GM12878 (cell line): ENCODE results near the gene UVSSA. TPM values are rescaled to one million over a fixed set of nuclear protein-coding genes. Genes with fewer than 3 reads are reported as not detected.

Experiments
- ATAC-seq: fragments of 200-7000 bp; cut with Tn5 transposase; 3 replicates; pipeline ENCODE4 v1.9.1; 2020; ENCODE audit warnings: mild to moderate bottlenecking, moderate library complexity
- BruUV-seq: library from RNA; stranded (reverse); fragments of 400-500 nt; replicated peaks from 2 replicates; lab custom pipeline; 2021; lab: Mats Ljungman, UMichigan
- CTCF ChIA-PET: fragments of 300-600 bp; sonication (Branson Sonifier 250); formaldehyde crosslinking; extraction: SDS; loops from one replicate; lab custom pipeline; 2021; ENCODE audit warnings: inconsistent platforms; lab: Yijun Ruan, JAX
- POLR2A ChIA-PET: fragments of 350-600 bp; formaldehyde crosslinking; extraction: SDS; loops from one replicate; lab custom pipeline; 2021; ENCODE audit warnings: inconsistent platforms; lab: Charles Lee
- RAD21 ChIA-PET: fragments of 300-600 bp; sonication (Branson Sonifier 250); formaldehyde crosslinking; loops from one replicate; lab custom pipeline; 2023; ENCODE audit warnings: antibody characterized with exemption; ENCODE audit not compliant: unreplicated experiment; lab: Charles Lee
- SMC1A ChIA-PET: fragments of 300-600 bp; sonication (Branson Sonifier 250); formaldehyde crosslinking; loops from one replicate; lab custom pipeline; 2023; ENCODE audit not compliant: unreplicated experiment, uncharacterized antibody; lab: Charles Lee
- DNase-seq: peaks from one replicate; pipeline ENCODE4 v3.0.0-alpha.2; 2011; ENCODE audit warnings: low read depth, low spot score
- FAIRE-seq: peaks from 3 replicates; lab custom pipeline; 2011; peaks lifted over from hg19 to GRCh38; lab: Jason Lieb, UNC
- H2AFZ ChIP-seq: 2 replicates; pipeline ENCODE4 v1.6.0; 2011; ENCODE audit warnings: low read depth, low read length, control low read depth; ENCODE audit not compliant: control insufficient read depth
- H3K27ac ChIP-seq: 2 replicates; pipeline ENCODE4 v1.5.1; 2011; ENCODE audit warnings: control low read depth; ENCODE audit not compliant: control insufficient read depth, insufficient read depth
- H3K27me3 ChIP-seq, 2 experiments: replicated peaks in 1 of 2; 2 replicates each; pipeline versions ENCODE4 v1.6.0 to v1.6.1; 2011; ENCODE audit warnings: low read length in 1 of 2; ENCODE audit not compliant: control insufficient read depth in 2 of 2, insufficient read depth in 2 of 2
- H3K36me3 ChIP-seq, 2 experiments: 2 replicates each; pipeline ENCODE4 v1.5.1; 2011; ENCODE audit warnings: low read length in 1 of 2; ENCODE audit not compliant: control insufficient read depth in 2 of 2, insufficient read depth in 2 of 2
- H3K4me1 ChIP-seq: 2 replicates; pipeline ENCODE4 v1.6.1; 2011; ENCODE audit warnings: mild to moderate bottlenecking, low read length, moderate library complexity, mixed read lengths; ENCODE audit not compliant: control insufficient read depth, insufficient read depth
- H3K4me2 ChIP-seq: 2 replicates; pipeline ENCODE4 v1.6.0; 2011; ENCODE audit warnings: control low read depth; ENCODE audit not compliant: control insufficient read depth, insufficient read depth
- H3K4me3 ChIP-seq: fragments of 200-600 bp; sonication (generic); 2 replicates; pipeline ENCODE4 v1.5.1; 2016
- H3K79me2 ChIP-seq: 2 replicates; pipeline ENCODE4 v1.6.0; 2011; ENCODE audit warnings: low read length; ENCODE audit not compliant: control insufficient read depth, insufficient read depth
- H3K9ac ChIP-seq: 2 replicates; pipeline ENCODE4 v1.8.0; 2011; ENCODE audit warnings: low read length, control low read depth, mixed read lengths; ENCODE audit not compliant: control insufficient read depth, insufficient read depth
- H3K9me3 ChIP-seq: replicated peaks from 3 replicates; pipeline ENCODE4 v1.5.1; 2011; ENCODE audit warnings: mild to moderate bottlenecking, low read length; ENCODE audit not compliant: control insufficient read depth, insufficient read depth
- H4K20me1 ChIP-seq: 2 replicates; pipeline ENCODE4 v1.6.0; 2011; ENCODE audit not compliant: control insufficient read depth, insufficient read depth
- CBX3 ChIP-seq: fragments of 200-600 bp; sonication (generic); IDR thresholded peaks from 2 replicates; pipeline ENCODE4 v1.6.1; 2016; ENCODE audit warnings: low read depth, borderline replicate concordance
- ETV6 ChIP-seq, 2 experiments: fragments of 450-650 bp in 1 of 2; IDR thresholded peaks in 1 of 2; conservative IDR thresholded peaks in 1 of 2; 2 replicates each; pipeline ENCODE4 v1.6.1; 2014; ENCODE audit warnings: antibody characterized with exemption in 1 of 2, borderline replicate concordance in 1 of 2, low read depth in 1 of 2, mild to moderate bottlenecking in 1 of 2, moderate library complexity in 1 of 2
- HDAC2 ChIP-seq: fragments of 200-600 bp; sonication (generic); IDR thresholded peaks from 2 replicates; pipeline ENCODE4 v1.6.1; 2017
- RUNX3 ChIP-seq: IDR thresholded peaks from 2 replicates; pipeline ENCODE4 v1.6.1; 2012; ENCODE audit warnings: low read length, inconsistent platforms
- ZNF24 ChIP-seq: fragments of 450-650 bp; IDR thresholded peaks from 2 replicates; pipeline ENCODE4 v1.6.1; 2017; ENCODE audit warnings: antibody characterized with exemption, mild to moderate bottlenecking
- ZZZ3 ChIP-seq: IDR thresholded peaks from 2 replicates; pipeline ENCODE4 v1.6.1; 2011; ENCODE audit warnings: low read depth; ENCODE audit not compliant: control insufficient read depth, insufficient read length
- WGBS: methylation state at CpG from one replicate; pipeline ENCODE4 v1.1.6; 2016; ENCODE audit warnings: low lambda C conversion rate; ENCODE audit not compliant: insufficient replicate concordance, insufficient coverage; ENCODE audit errors: missing lambda C conversion rate; 5-methylcytosine and 5-hydroxymethylcytosine counted together
- in situ Hi-C: fragments of 300-500 bp; cut with MboI; formaldehyde crosslinking; loops from 9 replicates; pipeline ENCODE4 v1.14.3; 2018; ENCODE audit warnings: mixed read lengths
- intact Hi-C: fragments of 100-400 bp; cut with micrococcal nuclease; formaldehyde crosslinking; loops from one replicate; pipeline ENCODE4 v1.14.2; 2022; ENCODE audit not compliant: unreplicated experiment
- polyA plus RNA-seq, 11 experiments: library from polyadenylated mRNA; depleted of rRNA in 4 of 11; unstranded in 6 of 11; stranded (reverse) in 5 of 11; fragments of >200 nt; fragmentation: Nextera tagmentation in 4 of 11; fragmentation: Illumina TruSeq in 1 of 11; extraction: Ambion mirVana in 4 of 11; extraction: Trizol in 1 of 11; gene quantifications; 1 replicate in 1 of 11; 2 replicates in 10 of 11; pipeline versions ENCODE4 v1.2.1 to v1.2.3, GENCODE V29; 2011 to 2016; ENCODE audit warnings: inconsistent platforms in 2 of 11, missing spikeins in 2 of 11, low read depth in 1 of 11
- total RNA-seq, 4 experiments: library from RNA; depleted of rRNA in 3 of 4; stranded (reverse); fragments of >200 nt in 3 of 4; fragmentation: Illumina TruSeq in 1 of 4; extraction: Trizol in 1 of 4; gene quantifications; 2 replicates each; pipeline versions ENCODE4 v1.2.1 to v1.2.3, GENCODE V29; 2013 to 2021
- TF ChIP-seq, protein P1 (sequence below): IDR thresholded peaks from 2 replicates; pipeline ENCODE4 v1.6.1; 2012; ENCODE audit warnings: improper control_type of control experiment, low read depth, low read length; ENCODE audit not compliant: insufficient replicate concordance
- TF ChIP-seq, protein P2 (sequence below): fragments of 450-650 bp; formaldehyde crosslinking; IDR thresholded peaks from 2 replicates; pipeline ENCODE4 v1.4.0; 2020; ENCODE audit warnings: mild to moderate bottlenecking, moderate library complexity

The UVSSA gene
- total and polyA plus RNA-seq, 10 of the 15 experiments (the other 5 are each of a cell fraction or from before 2014, with no cell fraction given), result 0.34 to 16.8 (median 3.6) TPM

DNA sequence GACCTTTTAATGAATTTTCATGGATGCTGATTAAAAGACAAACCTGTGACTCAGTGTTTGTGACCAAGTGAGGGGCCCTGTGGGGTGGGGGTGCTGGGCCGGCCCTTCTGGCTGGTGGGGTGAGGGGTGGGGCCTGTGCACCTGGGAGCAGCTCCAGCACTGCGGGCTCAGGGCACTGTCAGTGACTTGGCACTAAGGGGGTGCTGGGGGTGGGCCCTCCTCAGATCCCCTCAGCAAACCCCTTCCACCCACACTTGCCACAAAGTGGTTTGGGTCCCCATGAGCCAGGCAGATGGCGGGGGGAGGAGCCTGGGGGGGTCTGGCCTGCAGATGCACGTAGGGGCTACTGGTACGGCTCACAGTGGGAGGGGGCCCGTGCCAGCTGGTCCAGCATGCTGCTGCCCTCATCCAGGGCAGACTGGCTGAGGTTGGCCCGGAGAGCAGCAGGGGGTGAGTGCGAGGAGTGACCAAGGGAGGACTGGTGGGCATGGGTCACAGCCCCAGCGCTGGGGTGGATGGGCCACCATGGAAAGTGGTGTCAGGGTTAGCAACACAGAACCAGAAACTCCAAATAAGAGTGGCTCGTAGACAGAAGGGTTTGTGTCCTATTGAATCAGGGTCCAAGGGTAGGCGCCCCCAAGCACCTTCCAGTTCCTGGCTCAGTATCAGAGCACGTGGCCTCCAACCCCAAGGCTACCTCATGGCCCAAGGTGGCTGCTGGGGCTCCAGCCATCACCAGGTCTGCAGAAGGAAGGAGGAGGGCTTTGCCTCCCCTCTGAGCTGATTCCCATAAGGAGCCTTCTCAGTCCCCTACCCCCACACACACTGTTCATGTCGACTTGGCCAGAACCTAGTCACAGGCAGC, 49.2 kb downstream of the UVSSA start (continued):
- TF ChIP-seq, protein P1, sequence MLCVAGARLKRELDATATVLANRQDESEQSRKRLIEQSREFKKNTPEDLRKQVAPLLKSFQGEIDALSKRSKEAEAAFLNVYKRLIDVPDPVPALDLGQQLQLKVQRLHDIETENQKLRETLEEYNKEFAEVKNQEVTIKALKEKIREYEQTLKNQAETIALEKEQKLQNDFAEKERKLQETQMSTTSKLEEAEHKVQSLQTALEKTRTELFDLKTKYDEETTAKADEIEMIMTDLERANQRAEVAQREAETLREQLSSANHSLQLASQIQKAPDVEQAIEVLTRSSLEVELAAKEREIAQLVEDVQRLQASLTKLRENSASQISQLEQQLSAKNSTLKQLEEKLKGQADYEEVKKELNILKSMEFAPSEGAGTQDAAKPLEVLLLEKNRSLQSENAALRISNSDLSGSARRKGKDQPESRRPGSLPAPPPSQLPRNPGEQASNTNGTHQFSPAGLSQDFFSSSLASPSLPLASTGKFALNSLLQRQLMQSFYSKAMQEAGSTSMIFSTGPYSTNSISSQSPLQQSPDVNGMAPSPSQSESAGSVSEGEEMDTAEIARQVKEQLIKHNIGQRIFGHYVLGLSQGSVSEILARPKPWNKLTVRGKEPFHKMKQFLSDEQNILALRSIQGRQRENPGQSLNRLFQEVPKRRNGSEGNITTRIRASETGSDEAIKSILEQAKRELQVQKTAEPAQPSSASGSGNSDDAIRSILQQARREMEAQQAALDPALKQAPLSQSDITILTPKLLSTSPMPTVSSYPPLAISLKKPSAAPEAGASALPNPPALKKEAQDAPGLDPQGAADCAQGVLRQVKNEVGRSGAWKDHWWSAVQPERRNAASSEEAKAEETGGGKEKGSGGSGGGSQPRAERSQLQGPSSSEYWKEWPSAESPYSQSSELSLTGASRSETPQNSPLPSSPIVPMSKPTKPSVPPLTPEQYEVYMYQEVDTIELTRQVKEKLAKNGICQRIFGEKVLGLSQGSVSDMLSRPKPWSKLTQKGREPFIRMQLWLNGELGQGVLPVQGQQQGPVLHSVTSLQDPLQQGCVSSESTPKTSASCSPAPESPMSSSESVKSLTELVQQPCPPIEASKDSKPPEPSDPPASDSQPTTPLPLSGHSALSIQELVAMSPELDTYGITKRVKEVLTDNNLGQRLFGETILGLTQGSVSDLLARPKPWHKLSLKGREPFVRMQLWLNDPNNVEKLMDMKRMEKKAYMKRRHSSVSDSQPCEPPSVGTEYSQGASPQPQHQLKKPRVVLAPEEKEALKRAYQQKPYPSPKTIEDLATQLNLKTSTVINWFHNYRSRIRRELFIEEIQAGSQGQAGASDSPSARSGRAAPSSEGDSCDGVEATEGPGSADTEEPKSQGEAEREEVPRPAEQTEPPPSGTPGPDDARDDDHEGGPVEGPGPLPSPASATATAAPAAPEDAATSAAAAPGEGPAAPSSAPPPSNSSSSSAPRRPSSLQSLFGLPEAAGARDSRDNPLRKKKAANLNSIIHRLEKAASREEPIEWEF, result no peak

DNA sequence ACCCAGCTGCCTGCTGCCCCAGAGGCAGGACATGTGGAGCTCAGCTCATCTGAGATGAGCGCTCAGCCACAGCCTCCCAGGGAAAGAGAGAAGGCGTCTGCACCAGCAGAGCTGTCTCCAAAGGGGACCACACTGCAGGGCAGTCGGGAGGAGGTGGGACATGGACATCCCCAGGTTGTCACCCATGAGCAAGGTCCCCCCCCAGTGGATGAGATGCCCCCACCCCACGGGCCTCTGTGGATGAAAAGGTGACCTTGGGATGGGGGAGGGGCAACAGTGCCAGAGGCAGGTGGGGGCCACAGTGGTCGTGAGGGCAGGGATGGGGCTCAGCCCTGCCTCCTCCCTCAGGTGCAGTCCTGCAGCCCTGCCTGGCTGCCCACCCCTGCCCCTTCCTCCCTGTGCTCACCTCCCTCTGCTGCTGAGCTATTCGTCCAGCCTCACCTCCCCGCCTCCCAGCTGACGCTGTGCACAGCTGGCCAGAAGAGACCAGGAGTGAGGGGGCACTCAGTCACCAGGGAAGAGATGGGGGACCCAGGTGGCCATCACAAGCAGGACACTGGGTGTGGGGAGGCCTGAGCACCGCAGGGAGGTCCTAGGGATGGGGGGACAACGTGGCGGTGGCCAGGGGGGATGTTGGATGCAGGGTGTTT, 49.9 kb downstream of the UVSSA start:
- DNase-seq, result no peak
- CTCF ChIA-PET, result no interaction called here
- intact Hi-C loops, result no loop called here

More for the DNA sequence above, 49.9 kb downstream of the UVSSA start:
- in situ Hi-C loops, result no loop called here
- Histone ChIP-seq H3K9ac (no peak overlapping the region), H3K79me2 (no peaks in the 10 kb centered on the region), H4K20me1 (no peaks in the 10 kb centered on the region), H3K36me3 (no peaks in the 10 kb centered on the region; a peak in 1 of 4 replicates), H3K9me3 (peaks cover 19% of the 10 kb centered on the region), H3K27me3 (no peaks in the 10 kb centered on the region), H3K27ac (no peak overlapping the region), H3K4me2 (no peak overlapping the region), H2AFZ (no peak overlapping the region), H3K4me1 (no peaks in the 10 kb centered on the region), H3K4me3 (no peak overlapping the region)
- RAD21 ChIA-PET, result no interaction called here
- ATAC-seq (no peak), FAIRE-seq (no peak)
- SMC1A ChIA-PET, result no interaction called here
- BruUV-seq, result no TSS peak
- POLR2A ChIA-PET, result no interaction called here
- WGBS, result 71% methylated on average over 11 of the region's 11 CpGs
- TF ChIP-seq CBX3 (no peak), ZNF24 (no peak), ZZZ3 (no peak), ETV6 (conservative IDR thresholded peaks at IDR 0.05 in 1 of 2, IDR thresholded peaks at IDR 0.05 in 1 of 2; ENCODE audit: borderline replicate concordance in 1 of 2, low read depth in 1 of 2) (no peak), RUNX3 (no peak), HDAC2 (no peak)
- TF ChIP-seq, protein P2, sequence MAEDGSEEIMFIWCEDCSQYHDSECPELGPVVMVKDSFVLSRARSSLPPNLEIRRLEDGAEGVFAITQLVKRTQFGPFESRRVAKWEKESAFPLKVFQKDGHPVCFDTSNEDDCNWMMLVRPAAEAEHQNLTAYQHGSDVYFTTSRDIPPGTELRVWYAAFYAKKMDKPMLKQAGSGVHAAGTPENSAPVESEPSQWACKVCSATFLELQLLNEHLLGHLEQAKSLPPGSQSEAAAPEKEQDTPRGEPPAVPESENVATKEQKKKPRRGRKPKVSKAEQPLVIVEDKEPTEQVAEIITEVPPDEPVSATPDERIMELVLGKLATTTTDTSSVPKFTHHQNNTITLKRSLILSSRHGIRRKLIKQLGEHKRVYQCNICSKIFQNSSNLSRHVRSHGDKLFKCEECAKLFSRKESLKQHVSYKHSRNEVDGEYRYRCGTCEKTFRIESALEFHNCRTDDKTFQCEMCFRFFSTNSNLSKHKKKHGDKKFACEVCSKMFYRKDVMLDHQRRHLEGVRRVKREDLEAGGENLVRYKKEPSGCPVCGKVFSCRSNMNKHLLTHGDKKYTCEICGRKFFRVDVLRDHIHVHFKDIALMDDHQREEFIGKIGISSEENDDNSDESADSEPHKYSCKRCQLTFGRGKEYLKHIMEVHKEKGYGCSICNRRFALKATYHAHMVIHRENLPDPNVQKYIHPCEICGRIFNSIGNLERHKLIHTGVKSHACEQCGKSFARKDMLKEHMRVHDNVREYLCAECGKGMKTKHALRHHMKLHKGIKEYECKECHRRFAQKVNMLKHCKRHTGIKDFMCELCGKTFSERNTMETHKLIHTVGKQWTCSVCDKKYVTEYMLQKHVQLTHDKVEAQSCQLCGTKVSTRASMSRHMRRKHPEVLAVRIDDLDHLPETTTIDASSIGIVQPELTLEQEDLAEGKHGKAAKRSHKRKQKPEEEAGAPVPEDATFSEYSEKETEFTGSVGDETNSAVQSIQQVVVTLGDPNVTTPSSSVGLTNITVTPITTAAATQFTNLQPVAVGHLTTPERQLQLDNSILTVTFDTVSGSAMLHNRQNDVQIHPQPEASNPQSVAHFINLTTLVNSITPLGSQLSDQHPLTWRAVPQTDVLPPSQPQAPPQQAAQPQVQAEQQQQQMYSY (CRISPR knock-in tag), result no peak
